ENCODE data around the gene ARHGAP4.

Gene ARHGAP4

GRCh38 chrX:153903238-153903980, 22.7 kb downstream of the ARHGAP4 start:
- DNase-seq = no peak

- no peak for DNase-seq
Measured at GRCh38 chrX:153902385-153902784, 23.7 kb downstream of the ARHGAP4 start.

- DNase-seq = no peak
Measured at GRCh38 chrX:153901753-153902140, 24.3 kb downstream of the ARHGAP4 start.

GRCh38 chrX:153900831-153901752, 25.0 kb downstream of the ARHGAP4 start:
- DNase-seq = peak; percentile 84

- DNase-seq = no peak
Measured at GRCh38 chrX:153897899-153898298, 28.2 kb downstream of the ARHGAP4 start.

GRCh38 chrX:153889123-153889522, 36.9 kb downstream of the ARHGAP4 start:
- DNase-seq = no peak

GRCh38 chrX:153888344-153888743, 37.7 kb downstream of the ARHGAP4 start:
- no peak for DNase-seq

- no peak for DNase-seq
Measured at GRCh38 chrX:153887385-153887784, 38.7 kb downstream of the ARHGAP4 start.

GRCh38 chrX:153886915-153887314, 39.1 kb downstream of the ARHGAP4 start:
- no peak for DNase-seq

GRCh38 chrX:153885968-153886903, 39.8 kb downstream of the ARHGAP4 start, which contains the start of gene L1CAM:
Gene L1CAM (minus strand): TSS chrX:153886173. CDS start chrX:153875836, 10,337 bp downstream.
- DNase-seq = no peak

- DNase-seq = no peak
Measured at GRCh38 chrX:153885208-153885787, 40.8 kb downstream of the ARHGAP4 start.

- DNase-seq = no peak
Measured at GRCh38 chrX:153884590-153884989, 41.5 kb downstream of the ARHGAP4 start.

- DNase-seq = no peak
Measured at GRCh38 chrX:153884136-153884535, 41.9 kb downstream of the ARHGAP4 start.

- no peak for DNase-seq
Measured at GRCh38 chrX:153883163-153883843, 42.8 kb downstream of the ARHGAP4 start.

GRCh38 chrX:153882557-153882956, 43.5 kb downstream of the ARHGAP4 start:
- DNase-seq = no peak

GRCh38 chrX:153882086-153882498, 44.0 kb downstream of the ARHGAP4 start:
- DNase-seq = no peak

GRCh38 chrX:153881281-153881680, 44.8 kb downstream of the ARHGAP4 start:
- DNase-seq = no peak

GRCh38 chrX:153880440-153880815, 45.6 kb downstream of the ARHGAP4 start:
- no peak for DNase-seq

- no peak for DNase-seq
Measured at GRCh38 chrX:153879741-153880439, 46.2 kb downstream of the ARHGAP4 start.

GRCh38 chrX:153878969-153879653, 47.0 kb downstream of the ARHGAP4 start:
- no peak for DNase-seq

Data from GF-D8 (cell line).